ENCODE results near the gene TMEM164. TPM values are rescaled to one million over a fixed set of nuclear protein-coding genes. Genes with fewer than 3 reads are reported as not detected.

Gene TMEM164
- total RNA-seq, 1 experiment from 2014 or later, result 32.6 TPM

GRCh38 chrX:110168585-110168984 lies 165.7 kb downstream of the TMEM164 start:
- CTCF ChIA-PET, result interaction anchor here (1.0 kb wide), 1 partner anchor 250 kb away, joined by 3 read pairs; no protein-coding TSS in a partner anchor
- DNase-seq, result no peak

GRCh38 chrX:110170029-110170428 lies 167.1 kb downstream of the TMEM164 start:
- DNase-seq, result no peak
- no peaks in the 10 kb centered on the region for H3K27me3 Mint-ChIP-seq (ENCODE audit: unreplicated experiment)
- H3K4me1 Mint-ChIP-seq (ENCODE audit: low read depth, unreplicated experiment), result peaks cover 17% of the 10 kb centered on the region
- H3K9me3 Mint-ChIP-seq (ENCODE audit: low read depth, unreplicated experiment), result no peaks in the 10 kb centered on the region
- H3K4me3 Mint-ChIP-seq (ENCODE audit: low read depth, unreplicated experiment), result no peak overlapping the region
- no TSS peak for BruUV-seq (replicated peaks)
- CTCF ChIA-PET, result interaction anchor here (0.6 kb wide), 1 partner anchor 10 kb away, joined by 4 read pairs; no protein-coding TSS in a partner anchor
- no peak for TF ChIP-seq CTCF (IDR thresholded peaks at IDR 0.05; ENCODE audit: unreplicated experiment)
- H3K27ac Mint-ChIP-seq (ENCODE audit: unreplicated experiment), result no peak overlapping the region
- intact Hi-C loops (cut with micrococcal nuclease; ENCODE audit: unreplicated experiment), result no loop called here
- peaks cover 11% of the 10 kb centered on the region for H3K36me3 Mint-ChIP-seq (ENCODE audit: insufficient read depth, unreplicated experiment)

More at GRCh38 chrX:110168585-110168984, 165.7 kb downstream of the TMEM164 start:
- Mint-ChIP-seq H3K27ac (ENCODE audit: unreplicated experiment) (no peak overlapping the region), H3K4me3 (ENCODE audit: low read depth, unreplicated experiment) (no peak overlapping the region), H3K36me3 (ENCODE audit: insufficient read depth, unreplicated experiment) (peaks cover 11% of the 10 kb centered on the region), H3K9me3 (ENCODE audit: low read depth, unreplicated experiment) (no peaks in the 10 kb centered on the region), H3K4me1 (ENCODE audit: low read depth, unreplicated experiment) (peaks cover 10% of the 10 kb centered on the region), H3K27me3 (ENCODE audit: unreplicated experiment) (no peaks in the 10 kb centered on the region)
- TF ChIP-seq CTCF (IDR thresholded peaks at IDR 0.05; ENCODE audit: unreplicated experiment), result no peak
- no TSS peak for BruUV-seq (replicated peaks)
- intact Hi-C loops (cut with micrococcal nuclease; ENCODE audit: unreplicated experiment), result no loop called here

GRCh38 chrX:110171442-110171841 lies 168.5 kb downstream of the TMEM164 start:
- no peak for DNase-seq
- Mint-ChIP-seq H3K27ac (ENCODE audit: unreplicated experiment) (no peak overlapping the region), H3K27me3 (ENCODE audit: unreplicated experiment) (no peaks in the 10 kb centered on the region), H3K4me1 (ENCODE audit: low read depth, unreplicated experiment) (peaks cover 17% of the 10 kb centered on the region), H3K36me3 (ENCODE audit: insufficient read depth, unreplicated experiment) (peaks cover 11% of the 10 kb centered on the region), H3K4me3 (ENCODE audit: low read depth, unreplicated experiment) (no peak overlapping the region), H3K9me3 (ENCODE audit: low read depth, unreplicated experiment) (no peaks in the 10 kb centered on the region)
- TF ChIP-seq CTCF (IDR thresholded peaks at IDR 0.05; ENCODE audit: unreplicated experiment), result no peak
- intact Hi-C loops (cut with micrococcal nuclease; ENCODE audit: unreplicated experiment), result no loop called here
- BruUV-seq (replicated peaks), result no TSS peak
- CTCF ChIA-PET, result no interaction called here

- Mint-ChIP-seq H3K36me3 (ENCODE audit: insufficient read depth, unreplicated experiment) (peaks cover 11% of the 10 kb centered on the region), H3K4me1 (ENCODE audit: low read depth, unreplicated experiment) (peaks cover 17% of the 10 kb centered on the region), H3K27ac (ENCODE audit: unreplicated experiment) (no peak overlapping the region), H3K27me3 (ENCODE audit: unreplicated experiment) (no peaks in the 10 kb centered on the region), H3K9me3 (ENCODE audit: low read depth, unreplicated experiment) (no peaks in the 10 kb centered on the region), H3K4me3 (ENCODE audit: low read depth, unreplicated experiment) (no peak overlapping the region)
- no TSS peak for BruUV-seq (replicated peaks)
- TF ChIP-seq CTCF (IDR thresholded peaks at IDR 0.05; ENCODE audit: unreplicated experiment), result no peak
- CTCF ChIA-PET, result no interaction called here
- intact Hi-C loops (cut with micrococcal nuclease; ENCODE audit: unreplicated experiment), result no loop called here
- DNase-seq, result no peak
Measured at GRCh38 chrX:110172215-110172614, 169.3 kb downstream of the TMEM164 start.
